ENCODE results near the gene C10orf90. TPM values are rescaled to one million over a fixed set of nuclear protein-coding genes. Genes with fewer than 3 reads are reported as not detected.

Gene C10orf90
- total RNA-seq, 1 experiment from 2014 or later: 0.18 TPM

DNA sequence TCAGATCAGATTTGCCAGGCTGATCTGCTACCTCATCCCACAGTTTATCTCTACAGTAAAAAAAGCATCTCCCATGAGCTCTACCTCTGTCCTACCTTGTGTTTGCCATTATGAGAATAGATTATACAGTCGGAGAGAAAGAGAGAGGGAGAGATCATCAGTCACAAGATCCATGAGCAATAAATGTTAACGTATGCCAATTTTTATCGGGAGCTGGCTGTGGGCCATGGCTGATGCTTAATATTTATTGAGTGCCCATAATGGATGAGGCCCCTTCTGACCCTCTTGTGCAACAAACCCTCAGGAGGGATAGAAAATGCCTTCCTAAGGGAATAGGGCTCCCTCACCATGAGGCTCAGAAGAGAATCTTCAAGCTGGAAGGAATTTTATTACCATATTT lies 52.8 kb downstream of the C10orf90 start:
- CTCF ChIA-PET: no interaction called here
- no peak overlapping the region for H3K4me2 ChIP-seq (ENCODE audit: low read length)
- POLR2A ChIA-PET (ENCODE audit: unreplicated experiment): no interaction called here
- H3K4me1 ChIP-seq (ENCODE audit: insufficient read depth, low read length): peaks cover 4% of the 10 kb centered on the region; the same call in 1 of the 2 replicates
- ATAC-seq: no peak
- BruUV-seq (replicated peaks): no TSS peak
- intact Hi-C loops (cut with micrococcal nuclease): no loop called here
- no peaks in the 10 kb centered on the region for H4K20me1 ChIP-seq (ENCODE audit: low read length)
- H3K27me3 ChIP-seq (ENCODE audit: low read length): no peaks in the 10 kb centered on the region
- H3K9me3 ChIP-seq (ENCODE audit: low read length): no peaks in the 10 kb centered on the region
- H3K27ac ChIP-seq (ENCODE audit: low read length): no peak overlapping the region
- H3K36me3 ChIP-seq (ENCODE audit: low read depth, low read length): no peaks in the 10 kb centered on the region
- no peak overlapping the region for H3K9ac ChIP-seq (ENCODE audit: low read length)
- TF ChIP-seq EZH2phosphoT487 (IDR thresholded peaks at IDR 0.05; ENCODE audit: borderline replicate concordance, low read length): no peak
- TF ChIP-seq, protein P1, sequence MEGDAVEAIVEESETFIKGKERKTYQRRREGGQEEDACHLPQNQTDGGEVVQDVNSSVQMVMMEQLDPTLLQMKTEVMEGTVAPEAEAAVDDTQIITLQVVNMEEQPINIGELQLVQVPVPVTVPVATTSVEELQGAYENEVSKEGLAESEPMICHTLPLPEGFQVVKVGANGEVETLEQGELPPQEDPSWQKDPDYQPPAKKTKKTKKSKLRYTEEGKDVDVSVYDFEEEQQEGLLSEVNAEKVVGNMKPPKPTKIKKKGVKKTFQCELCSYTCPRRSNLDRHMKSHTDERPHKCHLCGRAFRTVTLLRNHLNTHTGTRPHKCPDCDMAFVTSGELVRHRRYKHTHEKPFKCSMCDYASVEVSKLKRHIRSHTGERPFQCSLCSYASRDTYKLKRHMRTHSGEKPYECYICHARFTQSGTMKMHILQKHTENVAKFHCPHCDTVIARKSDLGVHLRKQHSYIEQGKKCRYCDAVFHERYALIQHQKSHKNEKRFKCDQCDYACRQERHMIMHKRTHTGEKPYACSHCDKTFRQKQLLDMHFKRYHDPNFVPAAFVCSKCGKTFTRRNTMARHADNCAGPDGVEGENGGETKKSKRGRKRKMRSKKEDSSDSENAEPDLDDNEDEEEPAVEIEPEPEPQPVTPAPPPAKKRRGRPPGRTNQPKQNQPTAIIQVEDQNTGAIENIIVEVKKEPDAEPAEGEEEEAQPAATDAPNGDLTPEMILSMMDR (conservative IDR thresholded peaks at IDR 0.05; ENCODE audit: low read depth, low read length): no peak
- no peak for TF ChIP-seq EZH2 (IDR thresholded peaks at IDR 0.05; ENCODE audit: low read length, unreplicated experiment)
- H2AFZ ChIP-seq (ENCODE audit: low read length): no peak overlapping the region
- no peak overlapping the region for H3K4me3 ChIP-seq (ENCODE audit: low read length)
- H3K9me2 ChIP-seq (replicated peaks; ENCODE audit: low read length): no peaks in the 10 kb centered on the region
- H3K79me2 ChIP-seq (ENCODE audit: low read length): no peaks in the 10 kb centered on the region
- DNase-seq: no peak
- H3F3A ChIP-seq (ENCODE audit: low read length, unreplicated experiment): no peaks in the 10 kb centered on the region

DNA sequence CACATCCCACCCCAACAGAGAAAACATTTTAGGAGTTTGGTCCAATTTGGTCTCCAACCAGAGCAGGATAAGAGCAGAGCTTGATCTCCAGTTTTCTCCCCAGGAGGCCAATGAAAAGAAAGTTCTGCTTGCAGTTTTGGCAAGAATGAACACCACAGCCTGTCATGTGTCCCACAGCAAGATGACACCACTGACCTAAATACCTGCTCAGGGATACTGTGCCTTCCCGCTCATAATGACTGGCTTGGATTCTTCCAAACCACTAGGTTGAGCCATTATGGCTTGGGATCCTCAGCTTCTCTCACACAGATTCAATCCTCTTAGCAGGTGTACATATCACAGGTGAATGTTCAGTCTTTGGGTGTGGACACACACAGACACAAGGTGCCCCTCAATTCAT lies 53.3 kb downstream of the C10orf90 start:
- no peak for TF ChIP-seq EZH2 (IDR thresholded peaks at IDR 0.05; ENCODE audit: low read length, unreplicated experiment)
- TF ChIP-seq EZH2phosphoT487 (IDR thresholded peaks at IDR 0.05; ENCODE audit: borderline replicate concordance, low read length): no peak
- TF ChIP-seq, protein P1 (conservative IDR thresholded peaks at IDR 0.05; ENCODE audit: low read depth, low read length): no peak
- Histone ChIP-seq H2AFZ (ENCODE audit: low read length) (no peak overlapping the region), H3K4me2 (ENCODE audit: low read length) (no peak overlapping the region), H3K79me2 (ENCODE audit: low read length) (no peaks in the 10 kb centered on the region), H3K36me3 (ENCODE audit: low read depth, low read length) (no peaks in the 10 kb centered on the region), H3K9me3 (ENCODE audit: low read length) (no peaks in the 10 kb centered on the region), H3K27me3 (ENCODE audit: low read length) (no peaks in the 10 kb centered on the region), H3K27ac (ENCODE audit: low read length) (no peak overlapping the region), H4K20me1 (ENCODE audit: low read length) (no peaks in the 10 kb centered on the region), H3K9ac (ENCODE audit: low read length) (no peak overlapping the region), H3F3A (ENCODE audit: low read length, unreplicated experiment) (no peaks in the 10 kb centered on the region), H3K9me2 (replicated peaks; ENCODE audit: low read length) (no peaks in the 10 kb centered on the region), H3K4me1 (ENCODE audit: insufficient read depth, low read length) (peaks cover 4% of the 10 kb centered on the region; the same call in 1 of the 2 replicates), H3K4me3 (ENCODE audit: low read length) (no peak overlapping the region)
- ChIA-PET POLR2A (ENCODE audit: unreplicated experiment) (no interaction called here), CTCF (no interaction called here)
- no TSS peak for BruUV-seq (replicated peaks)
- intact Hi-C loops (cut with micrococcal nuclease): no loop called here
- no peak for ATAC-seq
- DNase-seq: no peak

DNA sequence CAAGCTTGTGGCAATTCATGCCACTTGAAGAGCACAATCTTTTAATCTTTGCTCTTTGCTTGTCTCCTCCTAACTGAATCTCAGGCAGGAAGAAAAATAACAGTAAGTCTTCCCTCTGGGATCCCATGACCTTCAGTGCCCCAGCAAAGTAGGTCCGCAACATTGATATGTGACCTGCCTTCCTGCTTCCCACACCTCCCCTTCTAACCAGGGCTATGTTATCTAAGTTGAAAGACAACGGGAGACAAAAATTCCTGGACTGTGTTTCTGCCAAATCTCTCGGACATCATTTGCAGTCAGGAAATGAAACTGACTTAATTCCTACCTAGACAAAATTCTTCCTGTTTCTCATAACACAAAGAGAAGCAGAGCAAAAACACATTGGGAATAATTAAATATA lies 53.8 kb downstream of the C10orf90 start:
- Histone ChIP-seq H3K9me3 (ENCODE audit: low read length) (no peaks in the 10 kb centered on the region), H3K4me3 (ENCODE audit: low read length) (no peak overlapping the region), H3K4me2 (ENCODE audit: low read length) (no peak overlapping the region), H3K36me3 (ENCODE audit: low read depth, low read length) (no peaks in the 10 kb centered on the region), H3K79me2 (ENCODE audit: low read length) (no peaks in the 10 kb centered on the region), H3K9ac (ENCODE audit: low read length) (no peak overlapping the region), H3F3A (ENCODE audit: low read length, unreplicated experiment) (no peaks in the 10 kb centered on the region), H3K27me3 (ENCODE audit: low read length) (no peaks in the 10 kb centered on the region), H4K20me1 (ENCODE audit: low read length) (no peaks in the 10 kb centered on the region), H3K27ac (ENCODE audit: low read length) (no peak overlapping the region), H3K9me2 (replicated peaks; ENCODE audit: low read length) (no peaks in the 10 kb centered on the region), H2AFZ (ENCODE audit: low read length) (no peak overlapping the region), H3K4me1 (ENCODE audit: insufficient read depth, low read length) (peaks cover 4% of the 10 kb centered on the region; the same call in 1 of the 2 replicates)
- POLR2A ChIA-PET (ENCODE audit: unreplicated experiment): no interaction called here
- TF ChIP-seq EZH2 (IDR thresholded peaks at IDR 0.05; ENCODE audit: low read length, unreplicated experiment) (no peak), EZH2phosphoT487 (IDR thresholded peaks at IDR 0.05; ENCODE audit: borderline replicate concordance, low read length) (no peak)
- TF ChIP-seq, protein P1 (conservative IDR thresholded peaks at IDR 0.05; ENCODE audit: low read depth, low read length): no peak
- CTCF ChIA-PET: no interaction called here
- intact Hi-C loops (cut with micrococcal nuclease): no loop called here
- BruUV-seq (replicated peaks): no TSS peak
- DNase-seq: no peak
- ATAC-seq: no peak
